HepG2 (cell line): ENCODE measurements around the gene CRAT. TPM values are rescaled to one million over a fixed set of nuclear protein-coding genes. Genes with fewer than 3 reads are reported as not detected.

ENCODE experiments used
- ATF1 ChIP-seq: IDR thresholded peaks from 2 replicates; pipeline ENCODE4 v1.6.1; 2016; ENCODE audit warnings: mild to moderate bottlenecking, control low read depth
- CREB1 ChIP-seq, 2 experiments: fragments of 450-650 bp in 1 of 2; IDR thresholded peaks; 2 replicates each; pipeline ENCODE4 v1.6.1; 2016 to 2017; ENCODE audit warnings: control low read depth in 1 of 2, mild to moderate bottlenecking in 1 of 2, missing compliant biosample characterization in 1 of 2, missing genetic modification characterization in 1 of 2
- GATA4 ChIP-seq: sonication (generic); IDR thresholded peaks from 2 replicates; pipeline ENCODE4 v1.6.1; 2016; ENCODE audit warnings: antibody characterized with exemption, low read depth, borderline replicate concordance
- HCFC1 ChIP-seq: fragments of 150-350 bp; IDR thresholded peaks from 2 replicates; pipeline ENCODE4 v1.6.1; 2014; ENCODE audit warnings: low read depth, low read length
- HNRNPH1 ChIP-seq: fragments of 200-400 bp; formaldehyde crosslinking; optimal IDR thresholded peaks from 2 replicates; pipeline ENCODE3; 2017; ENCODE audit warnings: mild to moderate bottlenecking, low read depth, low read length
- SIN3A ChIP-seq: IDR thresholded peaks from 2 replicates; pipeline ENCODE4 v1.6.1; 2011; ENCODE audit warnings: low read depth, mild to moderate bottlenecking, control low read depth, low read length, borderline replicate concordance
- ZNF510 ChIP-seq: sonication (generic); formaldehyde crosslinking; IDR thresholded peaks from 2 replicates; pipeline ENCODE4 v1.4.0; 2020; ENCODE audit warnings: low read depth, mild to moderate bottlenecking, missing genetic modification reagents
- ZNF616 ChIP-seq: sonication (generic); formaldehyde crosslinking; IDR thresholded peaks from 2 replicates; pipeline ENCODE4 v1.5.0; 2020; ENCODE audit warnings: low read depth, mild to moderate bottlenecking, missing genetic modification reagents
- polyA plus RNA-seq, 8 experiments: library from polyadenylated mRNA; depleted of rRNA in 3 of 8; stranded (reverse) in 7 of 8; unstranded in 1 of 8; fragments of >200 nt; fragmentation: Illumina TruSeq in 4 of 8; extraction: Trizol in 4 of 8; gene quantifications; 2 replicates each; pipeline versions ENCODE4 v1.2.1 to v1.2.3, GENCODE V29; 2011 to 2016; ENCODE audit warnings: low read depth in 4 of 8, missing spikeins in 1 of 8, mixed read lengths in 1 of 8; ENCODE audit not compliant: insufficient read depth in 1 of 8
- total RNA-seq, 5 experiments: library from RNA; depleted of rRNA; stranded (reverse); fragments of >200 nt; fragmentation: Illumina TruSeq; extraction: Trizol; gene quantifications; 2 replicates each; pipeline ENCODE4 v1.2.3, GENCODE V29; 2016; ENCODE audit warnings: low read depth in 1 of 5
- TF ChIP-seq, protein P1 (sequence below): sonication (generic); formaldehyde crosslinking; IDR thresholded peaks from 2 replicates; pipeline ENCODE4 v1.5.0; 2020; ENCODE audit warnings: mild to moderate bottlenecking, missing genetic modification reagents, borderline replicate concordance
- TF ChIP-seq, protein P2 (sequence below): sonication (generic); formaldehyde crosslinking; IDR thresholded peaks from 2 replicates; pipeline ENCODE4 v1.8.0; 2022; ENCODE audit warnings: mild to moderate bottlenecking, missing genetic modification reagents, borderline replicate concordance
- TF ChIP-seq, protein P3 (sequence below): sonication (generic); formaldehyde crosslinking; IDR thresholded peaks from 2 replicates; pipeline ENCODE4 v1.8.1; 2022; ENCODE audit warnings: mild to moderate bottlenecking, missing genetic modification reagents
- TF ChIP-seq, protein P4 (sequence below): sonication (generic); formaldehyde crosslinking; conservative IDR thresholded peaks from 2 replicates; pipeline ENCODE4 v1.8.0; 2022; ENCODE audit warnings: missing genetic modification reagents
- TF ChIP-seq, protein P5 (sequence below): IDR thresholded peaks from 2 replicates; pipeline ENCODE4 v1.6.1; 2016; ENCODE audit warnings: mild to moderate bottlenecking
- TF ChIP-seq, protein P6 (sequence below): IDR thresholded peaks from 2 replicates; pipeline ENCODE4 v1.6.1; 2016; ENCODE audit warnings: missing genetic modification reagents, missing compliant biosample characterization
- TF ChIP-seq, protein P7 (sequence below): fragments of 450-650 bp; IDR thresholded peaks from 2 replicates; pipeline ENCODE4 v1.6.1; 2016

The CRAT gene
- total and polyA plus RNA-seq, 2 of the 13 experiments (the other 11 are each of a cell fraction or from before 2014, with no cell fraction given): 26.1 to 26.6 TPM

DNA sequence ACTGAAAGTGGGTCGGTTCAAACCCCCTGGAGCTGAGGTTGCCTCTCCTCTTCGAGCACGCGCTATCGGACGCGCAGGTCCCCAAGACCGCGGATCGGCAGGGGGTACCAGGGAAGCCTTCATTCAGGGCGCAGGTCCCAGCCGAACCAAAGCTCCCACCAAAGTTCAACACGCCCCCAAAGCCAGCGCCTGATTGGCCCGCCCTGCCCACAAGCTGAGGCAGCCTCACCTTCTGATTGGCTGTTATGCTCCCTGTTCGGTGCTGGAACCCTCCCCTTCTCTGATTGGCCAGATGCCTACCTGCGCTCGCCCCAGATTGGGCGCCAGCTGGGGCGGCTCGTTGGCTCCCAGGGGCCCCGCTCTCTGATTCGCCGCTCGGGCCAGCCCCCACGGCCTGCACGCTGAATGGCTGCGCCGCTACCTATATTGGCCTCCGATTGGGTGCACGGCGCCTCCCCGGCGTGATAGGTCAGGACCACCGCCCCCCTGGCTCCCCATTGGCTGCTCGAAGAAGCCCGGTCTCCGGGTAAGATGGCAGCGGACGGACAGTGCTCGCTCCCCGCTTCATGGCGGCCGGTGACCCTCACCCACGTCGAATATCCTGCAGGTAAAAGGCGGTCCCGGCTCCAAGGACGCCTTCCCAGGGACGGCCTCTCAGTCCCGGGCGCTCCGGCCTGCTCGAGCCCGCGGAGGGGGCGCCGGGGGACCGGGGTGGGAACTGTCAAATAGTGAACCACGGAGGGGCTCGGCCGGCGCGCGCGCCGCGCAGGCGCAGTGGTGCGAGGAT lies 29.8 kb downstream of the CRAT start, which contains the start of gene DOLPP1 (continued):
- TF ChIP-seq, protein P1, sequence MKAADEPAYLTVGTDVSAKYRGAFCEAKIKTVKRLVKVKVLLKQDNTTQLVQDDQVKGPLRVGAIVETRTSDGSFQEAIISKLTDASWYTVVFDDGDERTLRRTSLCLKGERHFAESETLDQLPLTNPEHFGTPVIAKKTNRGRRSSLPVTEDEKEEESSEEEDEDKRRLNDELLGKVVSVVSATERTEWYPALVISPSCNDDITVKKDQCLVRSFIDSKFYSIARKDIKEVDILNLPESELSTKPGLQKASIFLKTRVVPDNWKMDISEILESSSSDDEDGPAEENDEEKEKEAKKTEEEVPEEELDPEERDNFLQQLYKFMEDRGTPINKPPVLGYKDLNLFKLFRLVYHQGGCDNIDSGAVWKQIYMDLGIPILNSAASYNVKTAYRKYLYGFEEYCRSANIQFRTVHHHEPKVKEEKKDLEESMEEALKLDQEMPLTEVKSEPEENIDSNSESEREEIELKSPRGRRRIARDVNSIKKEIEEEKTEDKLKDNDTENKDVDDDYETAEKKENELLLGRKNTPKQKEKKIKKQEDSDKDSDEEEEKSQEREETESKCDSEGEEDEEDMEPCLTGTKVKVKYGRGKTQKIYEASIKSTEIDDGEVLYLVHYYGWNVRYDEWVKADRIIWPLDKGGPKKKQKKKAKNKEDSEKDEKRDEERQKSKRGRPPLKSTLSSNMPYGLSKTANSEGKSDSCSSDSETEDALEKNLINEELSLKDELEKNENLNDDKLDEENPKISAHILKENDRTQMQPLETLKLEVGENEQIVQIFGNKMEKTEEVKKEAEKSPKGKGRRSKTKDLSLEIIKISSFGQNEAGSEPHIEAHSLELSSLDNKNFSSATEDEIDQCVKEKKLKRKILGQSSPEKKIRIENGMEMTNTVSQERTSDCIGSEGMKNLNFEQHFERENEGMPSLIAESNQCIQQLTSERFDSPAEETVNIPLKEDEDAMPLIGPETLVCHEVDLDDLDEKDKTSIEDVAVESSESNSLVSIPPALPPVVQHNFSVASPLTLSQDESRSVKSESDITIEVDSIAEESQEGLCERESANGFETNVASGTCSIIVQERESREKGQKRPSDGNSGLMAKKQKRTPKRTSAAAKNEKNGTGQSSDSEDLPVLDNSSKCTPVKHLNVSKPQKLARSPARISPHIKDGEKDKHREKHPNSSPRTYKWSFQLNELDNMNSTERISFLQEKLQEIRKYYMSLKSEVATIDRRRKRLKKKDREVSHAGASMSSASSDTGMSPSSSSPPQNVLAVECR: peak; percentile 98
- TF ChIP-seq ZNF616 (CRISPR knock-in tag) (0 out of 2 replicates have a peak, but pooled peaks have one; percentile 40), HCFC1 (0 out of 2 replicates have a peak, but pooled peaks have one; percentile 9), HNRNPH1 (no peak), CREB1 (IDR thresholded peaks at IDR 0.05) (peak; percentile 79), CREB1 (CRISPR knock-in tag; IDR thresholded peaks at IDR 0.05) (peak; percentile 79), GATA4 (no peak; the same call in 1 of the 2 replicates), SIN3A (peak; percentile 89), ATF1 (CRISPR knock-in tag) (peak; percentile 64), ZNF510 (CRISPR knock-in tag) (peak; percentile 79; the same call in 1 of the 2 replicates)
- TF ChIP-seq, protein P2, sequence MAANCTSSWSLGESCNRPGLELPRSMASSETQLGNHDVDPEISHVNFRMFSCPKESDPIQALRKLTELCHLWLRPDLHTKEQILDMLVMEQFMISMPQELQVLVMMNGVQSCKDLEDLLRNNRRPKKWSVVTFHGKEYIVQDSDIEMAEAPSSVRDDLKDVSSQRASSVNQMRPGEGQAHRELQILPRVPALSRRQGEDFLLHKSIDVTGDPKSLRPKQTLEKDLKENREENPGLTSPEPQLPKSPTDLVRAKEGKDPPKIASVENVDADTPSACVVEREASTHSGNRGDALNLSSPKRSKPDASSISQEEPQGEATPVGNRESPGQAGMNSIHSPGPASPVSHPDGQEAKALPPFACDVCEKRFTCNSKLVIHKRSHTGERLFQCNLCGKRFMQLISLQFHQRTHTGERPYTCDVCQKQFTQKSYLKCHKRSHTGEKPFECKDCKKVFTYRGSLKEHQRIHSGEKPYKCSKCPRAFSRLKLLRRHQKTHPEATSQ (CRISPR knock-in tag): 0 out of 2 replicates have a peak, but pooled peaks have one; percentile 46
- TF ChIP-seq, protein P3, sequence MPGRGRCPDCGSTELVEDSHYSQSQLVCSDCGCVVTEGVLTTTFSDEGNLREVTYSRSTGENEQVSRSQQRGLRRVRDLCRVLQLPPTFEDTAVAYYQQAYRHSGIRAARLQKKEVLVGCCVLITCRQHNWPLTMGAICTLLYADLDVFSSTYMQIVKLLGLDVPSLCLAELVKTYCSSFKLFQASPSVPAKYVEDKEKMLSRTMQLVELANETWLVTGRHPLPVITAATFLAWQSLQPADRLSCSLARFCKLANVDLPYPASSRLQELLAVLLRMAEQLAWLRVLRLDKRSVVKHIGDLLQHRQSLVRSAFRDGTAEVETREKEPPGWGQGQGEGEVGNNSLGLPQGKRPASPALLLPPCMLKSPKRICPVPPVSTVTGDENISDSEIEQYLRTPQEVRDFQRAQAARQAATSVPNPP: 0 out of 2 replicates have a peak, but pooled peaks have one; percentile 27
- TF ChIP-seq, protein P4, sequence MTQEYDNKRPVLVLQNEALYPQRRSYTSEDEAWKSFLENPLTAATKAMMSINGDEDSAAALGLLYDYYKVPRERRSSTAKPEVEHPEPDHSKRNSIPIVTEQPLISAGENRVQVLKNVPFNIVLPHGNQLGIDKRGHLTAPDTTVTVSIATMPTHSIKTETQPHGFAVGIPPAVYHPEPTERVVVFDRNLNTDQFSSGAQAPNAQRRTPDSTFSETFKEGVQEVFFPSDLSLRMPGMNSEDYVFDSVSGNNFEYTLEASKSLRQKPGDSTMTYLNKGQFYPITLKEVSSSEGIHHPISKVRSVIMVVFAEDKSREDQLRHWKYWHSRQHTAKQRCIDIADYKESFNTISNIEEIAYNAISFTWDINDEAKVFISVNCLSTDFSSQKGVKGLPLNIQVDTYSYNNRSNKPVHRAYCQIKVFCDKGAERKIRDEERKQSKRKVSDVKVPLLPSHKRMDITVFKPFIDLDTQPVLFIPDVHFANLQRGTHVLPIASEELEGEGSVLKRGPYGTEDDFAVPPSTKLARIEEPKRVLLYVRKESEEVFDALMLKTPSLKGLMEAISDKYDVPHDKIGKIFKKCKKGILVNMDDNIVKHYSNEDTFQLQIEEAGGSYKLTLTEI: no peak
- TF ChIP-seq, protein P5, sequence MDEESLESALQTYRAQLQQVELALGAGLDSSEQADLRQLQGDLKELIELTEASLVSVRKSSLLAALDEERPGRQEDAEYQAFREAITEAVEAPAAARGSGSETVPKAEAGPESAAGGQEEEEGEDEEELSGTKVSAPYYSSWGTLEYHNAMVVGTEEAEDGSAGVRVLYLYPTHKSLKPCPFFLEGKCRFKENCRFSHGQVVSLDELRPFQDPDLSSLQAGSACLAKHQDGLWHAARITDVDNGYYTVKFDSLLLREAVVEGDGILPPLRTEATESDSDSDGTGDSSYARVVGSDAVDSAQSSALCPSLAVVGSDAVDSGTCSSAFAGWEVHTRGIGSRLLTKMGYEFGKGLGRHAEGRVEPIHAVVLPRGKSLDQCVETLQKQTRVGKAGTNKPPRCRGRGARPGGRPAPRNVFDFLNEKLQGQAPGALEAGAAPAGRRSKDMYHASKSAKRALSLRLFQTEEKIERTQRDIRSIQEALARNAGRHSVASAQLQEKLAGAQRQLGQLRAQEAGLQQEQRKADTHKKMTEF (CRISPR knock-in tag): peak; percentile 63
- TF ChIP-seq, protein P6, sequence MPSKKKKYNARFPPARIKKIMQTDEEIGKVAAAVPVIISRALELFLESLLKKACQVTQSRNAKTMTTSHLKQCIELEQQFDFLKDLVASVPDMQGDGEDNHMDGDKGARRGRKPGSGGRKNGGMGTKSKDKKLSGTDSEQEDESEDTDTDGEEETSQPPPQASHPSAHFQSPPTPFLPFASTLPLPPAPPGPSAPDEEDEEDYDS (CRISPR knock-in tag): peak; percentile 79
- TF ChIP-seq, protein P7, sequence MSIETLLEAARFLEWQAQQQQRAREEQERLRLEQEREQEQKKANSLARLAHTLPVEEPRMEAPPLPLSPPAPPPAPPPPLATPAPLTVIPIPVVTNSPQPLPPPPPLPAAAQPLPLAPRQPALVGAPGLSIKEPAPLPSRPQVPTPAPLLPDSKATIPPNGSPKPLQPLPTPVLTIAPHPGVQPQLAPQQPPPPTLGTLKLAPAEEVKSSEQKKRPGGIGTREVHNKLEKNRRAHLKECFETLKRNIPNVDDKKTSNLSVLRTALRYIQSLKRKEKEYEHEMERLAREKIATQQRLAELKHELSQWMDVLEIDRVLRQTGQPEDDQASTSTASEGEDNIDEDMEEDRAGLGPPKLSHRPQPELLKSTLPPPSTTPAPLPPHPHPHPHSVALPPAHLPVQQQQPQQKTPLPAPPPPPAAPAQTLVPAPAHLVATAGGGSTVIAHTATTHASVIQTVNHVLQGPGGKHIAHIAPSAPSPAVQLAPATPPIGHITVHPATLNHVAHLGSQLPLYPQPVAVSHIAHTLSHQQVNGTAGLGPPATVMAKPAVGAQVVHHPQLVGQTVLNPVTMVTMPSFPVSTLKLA: peak; percentile 29; the same call in 1 of the 2 replicates
